NCI-H1048 (cell line): ENCODE measurements around the gene BCO1.
"Not testable (repeated sequence)": the region's sequence is repeated elsewhere in the genome, so short reads cannot be mapped to it uniquely, and the experiment has no call there.

ENCODE experiments used
- DNase-seq: peaks from one replicate; lab custom pipeline; 2025; lab: John Stamatoyannopoulos, UW

The BCO1 gene, protein sequence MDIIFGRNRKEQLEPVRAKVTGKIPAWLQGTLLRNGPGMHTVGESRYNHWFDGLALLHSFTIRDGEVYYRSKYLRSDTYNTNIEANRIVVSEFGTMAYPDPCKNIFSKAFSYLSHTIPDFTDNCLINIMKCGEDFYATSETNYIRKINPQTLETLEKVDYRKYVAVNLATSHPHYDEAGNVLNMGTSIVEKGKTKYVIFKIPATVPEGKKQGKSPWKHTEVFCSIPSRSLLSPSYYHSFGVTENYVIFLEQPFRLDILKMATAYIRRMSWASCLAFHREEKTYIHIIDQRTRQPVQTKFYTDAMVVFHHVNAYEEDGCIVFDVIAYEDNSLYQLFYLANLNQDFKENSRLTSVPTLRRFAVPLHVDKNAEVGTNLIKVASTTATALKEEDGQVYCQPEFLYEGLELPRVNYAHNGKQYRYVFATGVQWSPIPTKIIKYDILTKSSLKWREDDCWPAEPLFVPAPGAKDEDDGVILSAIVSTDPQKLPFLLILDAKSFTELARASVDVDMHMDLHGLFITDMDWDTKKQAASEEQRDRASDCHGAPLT

DNA sequence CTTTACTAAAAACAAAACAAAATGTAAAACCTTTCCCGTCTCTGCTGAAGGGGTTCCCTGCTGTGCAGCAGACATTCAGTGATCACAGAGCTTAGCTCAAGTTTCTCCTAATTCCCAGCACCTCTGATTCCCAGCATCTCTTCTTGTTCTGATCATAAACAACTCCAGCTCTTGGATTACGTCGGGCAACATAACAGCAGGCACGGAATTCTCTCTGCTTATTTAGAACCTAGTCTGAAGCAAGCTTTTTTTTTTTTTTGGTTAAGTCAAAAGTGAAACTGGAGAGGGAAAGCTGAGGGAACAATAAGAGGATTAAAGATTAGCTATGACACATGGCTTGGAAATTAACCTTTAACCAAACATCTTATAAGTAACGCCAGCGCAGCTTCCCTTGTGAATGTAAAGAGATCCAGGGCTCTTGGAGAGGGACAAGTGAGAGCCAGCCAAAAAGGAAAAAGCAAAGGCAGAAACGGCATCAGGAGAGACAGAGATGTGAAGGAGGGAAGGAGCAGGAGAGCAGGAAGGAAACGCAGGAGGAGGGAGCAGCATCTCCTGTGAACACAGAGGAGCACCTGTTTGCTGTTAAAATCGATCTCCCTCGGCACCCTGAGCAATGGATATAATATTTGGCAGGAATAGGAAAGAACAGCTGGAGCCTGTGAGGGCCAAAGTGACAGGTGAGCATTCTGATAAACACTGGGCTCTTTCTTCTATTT lies at the start of gene BCO1:
Gene BCO1 (plus strand): TSS at position 394 of the 716 bp plus-strand sequence. CDS start 220 bp downstream, at position 614.
- DNase-seq: no peak

DNA sequence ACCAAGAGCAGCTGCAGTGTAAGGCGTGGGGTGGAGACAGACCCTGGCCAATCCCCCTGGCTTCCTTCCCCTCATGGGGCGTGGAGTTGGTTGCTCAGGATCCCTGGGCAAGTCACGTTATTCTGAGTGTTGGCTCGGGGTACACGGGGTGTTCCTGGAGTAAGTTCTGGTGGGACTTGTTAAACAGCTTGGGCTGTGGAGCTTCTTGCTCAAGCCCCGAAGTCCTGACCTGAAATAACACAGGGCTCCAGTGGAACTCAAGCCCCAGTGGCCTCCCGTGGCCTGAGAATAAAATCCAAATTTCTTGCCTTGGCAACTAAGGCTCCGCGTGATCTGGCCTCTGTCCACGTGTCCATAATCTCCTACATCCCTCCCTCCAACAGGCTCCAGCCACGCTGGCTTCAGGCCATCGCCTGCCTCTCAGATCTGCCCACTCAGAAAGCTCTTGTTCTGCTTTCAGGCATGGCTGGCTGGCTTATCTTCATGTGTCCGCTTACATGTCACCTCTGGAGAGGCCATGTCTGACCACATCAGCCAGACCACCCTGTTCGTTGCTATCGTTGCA lies 49.3 kb upstream of the BCO1 start:
- DNase-seq: no peak

- no peak for DNase-seq
Observed at GRCh38 chr16:81190667-81191066, 47.8 kb upstream of the BCO1 start.

GRCh38 chr16:81195885-81196534 lies 42.5 kb upstream of the BCO1 start:
- DNase-seq: no peak

DNA sequence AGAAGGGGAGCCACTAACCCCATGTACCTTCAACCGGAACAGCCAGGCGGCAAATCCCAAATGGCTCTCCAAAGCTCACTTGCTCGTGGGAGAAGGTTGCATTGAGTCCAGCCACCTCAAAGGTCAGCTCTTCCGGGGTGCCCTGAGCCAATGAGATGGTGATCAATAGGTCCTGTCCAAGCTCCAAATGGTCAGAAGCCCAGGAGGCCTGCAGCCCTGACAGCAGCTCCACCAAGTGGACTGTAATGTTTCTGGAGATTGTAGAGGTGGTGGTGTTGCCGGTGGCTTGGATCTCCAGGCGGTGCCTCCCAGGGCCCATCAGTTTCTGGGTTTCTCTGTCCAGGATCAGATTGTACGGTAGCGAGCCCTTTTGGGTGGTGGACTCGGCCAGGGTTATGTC lies 39.9 kb upstream of the BCO1 start:
- DNase-seq: no peak

DNA sequence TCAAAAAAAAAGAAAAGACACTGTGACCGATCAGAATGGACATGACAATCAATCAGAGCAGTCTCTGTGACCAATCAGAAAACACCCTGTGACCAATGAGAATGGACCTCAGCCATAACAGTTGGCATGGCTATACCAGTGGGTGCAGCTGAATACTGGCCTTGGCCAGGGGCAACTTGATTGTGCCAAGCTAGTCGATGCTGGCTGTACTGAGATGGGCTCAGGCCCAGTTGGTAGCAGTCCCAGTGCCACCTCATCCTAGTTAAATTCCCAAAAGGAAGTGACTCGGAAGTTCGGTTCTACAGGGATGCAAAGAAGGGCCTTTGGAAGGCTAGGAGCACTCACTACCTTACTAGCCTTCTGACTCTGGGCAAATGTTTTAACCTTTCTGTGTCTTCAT lies 37.2 kb upstream of the BCO1 start:
- no peak for DNase-seq

DNA sequence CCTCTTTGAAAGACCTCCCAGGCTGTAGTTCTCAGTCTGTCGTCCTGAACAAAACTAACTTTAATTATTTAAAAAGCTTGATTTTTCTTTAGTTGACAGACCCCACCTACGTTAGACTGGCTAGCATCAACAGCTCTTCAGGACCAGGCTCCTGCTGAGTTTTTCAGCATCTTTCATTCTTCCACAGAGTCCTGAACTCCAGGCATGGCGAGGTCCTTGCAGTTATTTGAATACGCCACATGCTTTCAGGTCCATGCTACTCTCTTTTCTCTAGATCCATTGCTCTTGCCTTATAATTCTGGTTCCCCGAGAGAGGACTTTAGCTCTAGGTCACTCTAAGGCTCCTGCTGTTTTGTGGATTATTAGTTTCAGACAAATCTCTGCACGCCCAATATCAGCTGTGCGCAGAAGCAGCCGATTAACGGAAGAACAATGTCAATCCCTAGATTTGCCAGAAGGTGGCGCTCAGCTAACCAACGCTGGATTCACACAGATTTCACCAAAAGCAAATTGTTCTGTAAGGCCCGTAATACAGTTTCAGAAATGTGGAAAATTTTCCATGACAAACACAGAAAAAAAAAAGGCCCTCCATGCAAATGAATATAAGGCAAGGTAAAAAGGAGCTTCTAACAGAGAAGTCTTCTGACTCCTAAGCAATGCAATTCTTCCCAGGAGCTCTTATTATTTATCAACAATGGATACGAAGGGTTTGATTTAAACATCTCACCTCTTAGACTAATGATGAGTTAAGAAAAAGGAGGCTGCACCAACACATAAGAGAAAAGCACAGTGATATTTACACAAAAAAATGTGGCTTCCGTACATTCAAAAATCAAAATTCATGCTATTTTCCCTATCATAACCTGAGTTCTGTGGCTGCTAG lies 33.5 kb upstream of the BCO1 start:
- DNase-seq: no peak

GRCh38 chr16:81207076-81207475 lies 31.4 kb upstream of the BCO1 start:
- no peak for DNase-seq

GRCh38 chr16:81210807-81211206 lies 27.7 kb upstream of the BCO1 start:
- DNase-seq: no peak

DNA sequence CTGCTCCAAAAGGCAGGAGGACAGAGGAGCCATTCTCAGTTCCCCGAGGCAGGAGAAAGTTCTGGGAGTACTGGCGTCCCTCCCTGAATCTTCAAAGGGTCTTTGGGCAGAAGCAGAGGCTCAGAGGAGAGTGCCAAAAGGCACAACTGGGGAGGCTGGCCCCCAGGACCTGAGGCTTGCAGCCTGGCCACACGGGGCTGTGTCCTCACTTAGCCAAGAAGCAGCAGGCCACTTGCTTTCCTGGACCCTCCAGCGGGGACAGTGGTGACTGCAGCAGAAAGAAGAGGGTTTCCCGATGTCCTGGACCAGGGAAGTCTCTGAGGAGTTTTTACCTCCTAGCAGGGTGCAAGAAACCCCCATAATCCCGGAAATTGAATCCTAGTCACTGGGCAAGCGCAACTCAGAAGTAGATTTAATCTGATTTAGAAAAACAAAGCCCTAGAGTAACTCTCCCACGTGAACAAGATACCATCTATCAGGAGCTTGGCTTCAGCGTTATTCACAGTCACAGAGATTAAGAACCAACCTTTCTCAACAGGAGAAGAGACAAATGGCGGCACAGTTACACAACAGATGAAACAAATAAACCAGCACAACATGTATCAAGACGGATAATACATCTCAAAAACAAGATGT lies 25.5 kb upstream of the BCO1 start:
- no peak for DNase-seq

DNA sequence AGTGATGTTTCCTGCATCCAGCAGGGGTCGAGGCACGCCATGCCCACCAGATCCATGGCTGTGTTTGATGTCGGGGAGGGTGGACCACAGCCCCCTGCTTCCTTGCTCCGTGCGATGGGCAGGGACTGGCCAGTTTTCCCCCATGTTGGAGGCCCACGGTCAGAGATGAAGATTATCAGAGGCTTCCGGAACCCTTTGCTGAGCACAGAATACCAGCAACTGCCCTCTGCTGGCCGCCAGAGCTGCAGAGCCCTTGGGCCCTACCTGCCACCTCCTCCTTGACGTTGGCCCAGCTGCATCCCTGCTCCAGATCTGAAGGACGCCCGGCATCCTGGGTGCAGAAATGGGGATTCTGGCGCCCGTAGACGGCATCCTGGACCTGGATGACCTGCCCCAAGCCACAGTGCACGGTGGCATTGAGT lies 23.7 kb upstream of the BCO1 start:
- no peak for DNase-seq

- DNase-seq: no peak
Observed at GRCh38 chr16:81216114-81216513, 22.4 kb upstream of the BCO1 start.

GRCh38 chr16:81216706-81217105 lies 21.8 kb upstream of the BCO1 start:
- DNase-seq: no peak

GRCh38 chr16:81219151-81219550 lies 19.3 kb upstream of the BCO1 start:
- no peak for DNase-seq

DNA sequence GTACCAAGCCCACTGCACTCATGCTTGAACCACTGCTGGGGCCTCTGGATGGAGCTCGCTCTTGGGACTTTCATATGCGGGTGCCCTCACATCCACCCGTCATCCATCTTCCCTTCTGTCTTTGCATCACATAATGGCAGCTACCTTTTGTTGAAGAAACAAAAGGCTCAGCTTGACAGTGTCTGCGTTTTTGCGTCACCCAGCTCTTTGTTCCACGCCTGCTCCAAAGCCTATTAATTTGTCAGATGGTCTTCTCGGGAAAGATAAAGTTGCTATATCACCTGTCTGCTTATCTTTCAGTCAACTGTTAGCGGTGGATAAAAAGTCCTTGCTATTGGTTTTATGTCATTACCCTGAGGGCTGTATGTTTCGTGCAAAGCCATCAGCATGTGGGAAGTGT lies 18.1 kb upstream of the BCO1 start:
- no peak for DNase-seq

DNA sequence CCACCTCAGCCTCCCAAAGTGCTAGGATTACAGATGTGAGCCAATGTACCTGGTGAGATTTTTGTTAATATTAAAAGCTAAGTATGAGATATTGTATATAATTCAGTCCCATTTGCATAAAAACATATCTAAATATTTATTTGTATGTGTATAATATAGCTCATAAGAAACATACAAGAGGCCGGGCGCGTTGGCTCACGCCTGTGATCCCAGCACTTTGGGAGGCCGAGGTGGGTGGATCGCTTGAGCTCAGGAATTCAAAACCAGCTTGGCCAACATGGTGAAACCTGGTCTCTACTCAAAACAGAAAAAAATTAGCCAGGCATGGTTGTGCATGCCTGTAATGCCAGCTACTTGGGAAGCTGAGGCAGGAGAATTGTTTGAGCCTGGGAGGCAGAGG lies 16.8 kb upstream of the BCO1 start:
- no peak for DNase-seq

- DNase-seq: no peak
Observed at GRCh38 chr16:81224824-81225223, 13.7 kb upstream of the BCO1 start.

DNA sequence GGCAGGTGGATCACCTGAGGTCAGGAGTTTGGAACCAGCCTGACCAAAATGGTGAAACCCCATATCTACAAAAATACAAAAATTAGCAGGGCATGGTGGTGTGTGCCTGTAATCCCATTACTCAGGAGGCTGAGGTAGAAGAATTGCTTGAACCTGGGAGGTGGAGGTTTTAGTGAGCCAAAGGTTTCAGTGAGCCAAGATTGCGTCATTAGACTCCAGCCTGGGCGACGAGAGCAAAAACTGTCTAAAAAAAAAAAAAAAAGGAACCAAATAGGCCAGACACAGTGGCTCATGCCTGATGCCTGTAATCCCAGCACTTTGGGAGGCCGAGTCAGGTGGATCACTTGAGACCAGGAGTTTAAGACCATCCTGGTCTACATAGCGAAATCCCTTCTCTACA lies 12.8 kb upstream of the BCO1 start:
- DNase-seq: not testable (repeated sequence)

- no peak for DNase-seq
Observed at GRCh38 chr16:81227785-81228184, 10.7 kb upstream of the BCO1 start.

DNA sequence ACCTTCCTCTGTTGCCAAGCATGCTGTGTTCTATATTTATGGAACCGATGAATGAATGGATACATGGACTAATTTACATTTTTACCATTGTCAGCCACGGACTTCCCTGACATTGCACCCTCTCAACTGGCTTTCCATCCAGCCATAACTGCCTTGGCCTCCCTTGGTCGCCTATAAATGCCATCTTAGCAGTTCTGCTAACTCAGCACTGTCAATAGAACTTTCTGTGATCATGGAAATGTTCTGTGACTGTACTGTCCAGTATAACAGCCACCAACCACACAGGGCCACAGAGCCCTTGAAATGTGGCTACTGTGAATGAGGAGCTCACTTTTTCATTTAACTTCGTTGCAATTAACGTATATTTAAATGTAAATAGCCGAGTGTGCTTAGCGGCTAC lies 8.7 kb upstream of the BCO1 start:
- DNase-seq: no peak

- no peak for DNase-seq
Observed at GRCh38 chr16:81231014-81231413, 7.5 kb upstream of the BCO1 start.
